Measurements from ENCODE around the gene WNT3A.
"Not testable (repeated sequence)": the region's sequence is repeated elsewhere in the genome, so short reads cannot be mapped to it uniquely, and the experiment has no call there.

WNT3A gene

GRCh38 chr1:228011721-228012311, 5.0 kb downstream of the WNT3A start:
- DNase-seq = no peak

GRCh38 chr1:228012555-228012954, 5.8 kb downstream of the WNT3A start:
- DNase-seq = no peak

- no peak for DNase-seq
These were observed 6.5 kb downstream of the WNT3A start for GRCh38 chr1:228013131-228013934.

GRCh38 chr1:228013935-228014930, 7.4 kb downstream of the WNT3A start:
- no peak for DNase-seq

- no peak for DNase-seq
These were observed 8.7 kb downstream of the WNT3A start for GRCh38 chr1:228015276-228016180.

- DNase-seq = no peak
These were observed 9.3 kb downstream of the WNT3A start for GRCh38 chr1:228016181-228016510.

- DNase-seq = no peak
These were observed 10.0 kb downstream of the WNT3A start for GRCh38 chr1:228016653-228017355.

GRCh38 chr1:228017356-228018124, 10.7 kb downstream of the WNT3A start:
- DNase-seq = no peak

- DNase-seq = no peak
These were observed 11.3 kb downstream of the WNT3A start for GRCh38 chr1:228018125-228018398.

- no peak for DNase-seq
These were observed 12.3 kb downstream of the WNT3A start for GRCh38 chr1:228018961-228019721.

- not testable (repeated sequence) for DNase-seq
These were observed 12.9 kb downstream of the WNT3A start for GRCh38 chr1:228019722-228020083.

GRCh38 chr1:228020686-228021354, 14.0 kb downstream of the WNT3A start:
- DNase-seq = no peak

GRCh38 chr1:228021355-228022030, 14.7 kb downstream of the WNT3A start:
- DNase-seq = no peak

GRCh38 chr1:228022571-228023293, 15.9 kb downstream of the WNT3A start:
- no peak for DNase-seq

- no peak for DNase-seq
These were observed 16.5 kb downstream of the WNT3A start for GRCh38 chr1:228023294-228023639.

GRCh38 chr1:228029281-228029680, 22.5 kb downstream of the WNT3A start:
- DNase-seq = no peak

GRCh38 chr1:228030451-228031201, 23.8 kb downstream of the WNT3A start:
- DNase-seq = no peak

All from stimulated activated naive CD4-positive, alpha-beta T cell treated with Interleukin-2 at 50 U/mL for 16 hours (primary cell).